Stimulated activated CD4-positive, alpha-beta T cell treated with anti-CD3 and anti-CD28 coated beads, TNF-alpha, amount 100 ng/mL, for 24 hours (primary cell): ENCODE data around the gene TNS1.
A peak's percentile ranks its signal among the peaks of the same experiment; 100 is the strongest.
"Not testable (repeated sequence)": the region's sequence is repeated elsewhere in the genome, so short reads cannot be mapped to it uniquely, and the experiment has no call there.

Experiments used
- DNase-seq, 3 experiments: peaks; one replicate each; pipeline ENCODE4 v3.0.0-alpha.2; 2020; ENCODE audit warnings: low read depth in 3 of 3

The TNS1 gene

DNA sequence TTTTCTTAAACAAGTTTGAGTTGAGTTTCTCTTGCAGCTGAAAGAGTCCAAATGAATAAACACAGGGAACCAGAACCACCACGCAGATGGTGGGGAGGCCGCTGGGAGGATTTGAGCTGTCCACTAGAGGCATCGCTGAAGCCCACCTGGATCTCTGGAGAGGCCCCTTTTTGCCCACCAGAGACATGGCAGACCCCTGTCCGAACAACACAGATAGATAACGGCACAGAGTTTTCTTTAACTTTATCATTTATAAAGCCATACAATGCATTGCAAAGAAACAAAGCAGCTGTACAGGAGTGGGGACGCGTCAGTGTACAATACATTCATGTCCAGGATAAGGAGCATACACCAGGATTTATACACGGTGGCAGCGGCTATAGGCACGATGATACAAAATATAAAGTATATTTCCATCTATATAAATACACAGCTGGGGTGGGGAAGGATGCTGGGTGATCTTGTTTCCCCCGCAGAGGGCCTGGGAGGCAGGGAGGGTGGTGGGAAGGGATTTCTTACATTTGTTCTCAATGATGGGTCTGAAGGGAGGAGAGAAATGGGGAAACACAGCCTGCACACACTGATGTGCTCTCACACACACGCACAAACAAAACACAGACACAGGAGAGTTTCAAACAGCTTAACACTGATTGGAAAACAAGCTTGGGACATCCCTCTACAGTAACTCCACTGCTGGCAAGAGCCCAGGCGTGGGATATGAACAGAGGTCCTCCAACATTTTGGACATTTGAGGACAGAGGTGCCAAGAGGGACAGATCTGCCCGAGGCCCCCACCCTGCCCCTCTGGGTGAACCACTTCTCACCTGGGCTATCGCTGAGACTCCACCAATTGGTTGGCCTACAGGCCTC, 203.0 kb downstream of the TNS1 start:
- no peak for DNase-seq

DNA sequence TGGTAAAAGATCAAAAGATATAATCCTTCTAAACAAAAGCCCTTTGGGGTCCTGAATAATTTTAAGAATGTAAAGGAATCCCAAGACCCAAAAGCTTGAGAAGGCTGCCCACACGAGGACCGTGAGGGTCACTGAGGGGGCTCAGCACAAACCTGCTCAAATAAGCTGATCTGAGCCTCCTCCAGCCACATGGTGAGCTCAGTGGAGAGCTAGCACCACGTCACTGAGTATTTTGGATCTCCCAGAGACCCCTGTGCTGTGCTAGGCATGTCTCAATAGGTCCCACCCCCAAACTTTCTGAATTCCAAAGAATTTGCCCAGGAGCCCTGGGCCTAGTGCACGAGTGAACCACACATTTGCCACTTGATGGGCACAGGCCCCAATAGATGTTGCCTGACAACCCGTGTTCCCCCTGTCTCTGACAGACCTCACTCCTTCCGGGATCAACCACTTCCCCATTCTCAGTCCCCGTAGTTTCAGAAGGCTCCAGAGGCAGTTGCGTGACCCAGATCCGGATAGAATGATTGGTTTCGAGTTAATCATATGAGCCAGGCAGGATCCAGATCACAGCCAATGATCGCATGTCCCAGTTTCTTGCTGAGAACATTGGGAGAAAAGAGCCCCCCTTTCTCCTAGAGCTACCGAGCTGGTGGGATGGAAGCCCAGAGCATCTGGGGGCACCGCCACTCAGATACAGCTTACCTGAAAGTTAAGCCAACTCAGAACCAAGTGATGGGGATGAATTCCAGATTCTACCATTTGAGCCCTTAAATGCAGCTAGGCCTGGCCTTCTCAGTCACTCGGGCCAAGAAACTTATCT, 203.8 kb downstream of the TNS1 start:
- no peak for DNase-seq

DNA sequence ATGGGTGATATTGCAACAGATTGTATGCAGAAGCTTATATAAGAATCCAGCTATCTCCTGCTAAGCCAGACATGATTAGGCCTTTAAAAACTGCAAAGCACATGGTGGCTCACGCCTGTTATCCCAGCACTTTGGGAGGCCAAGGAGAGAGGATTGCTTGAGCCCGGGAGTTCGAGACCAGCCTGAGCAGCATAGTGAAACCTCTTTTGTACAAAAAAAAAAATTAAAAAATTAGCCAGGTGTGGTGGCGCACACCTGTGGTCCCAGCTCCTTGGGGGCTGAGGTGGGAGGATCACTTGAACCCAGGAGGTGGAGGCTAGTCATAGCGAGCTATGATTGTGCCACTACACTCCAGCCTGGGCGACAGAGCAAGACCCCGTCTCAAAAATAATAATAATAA, 204.6 kb downstream of the TNS1 start:
- no peak for DNase-seq

DNA sequence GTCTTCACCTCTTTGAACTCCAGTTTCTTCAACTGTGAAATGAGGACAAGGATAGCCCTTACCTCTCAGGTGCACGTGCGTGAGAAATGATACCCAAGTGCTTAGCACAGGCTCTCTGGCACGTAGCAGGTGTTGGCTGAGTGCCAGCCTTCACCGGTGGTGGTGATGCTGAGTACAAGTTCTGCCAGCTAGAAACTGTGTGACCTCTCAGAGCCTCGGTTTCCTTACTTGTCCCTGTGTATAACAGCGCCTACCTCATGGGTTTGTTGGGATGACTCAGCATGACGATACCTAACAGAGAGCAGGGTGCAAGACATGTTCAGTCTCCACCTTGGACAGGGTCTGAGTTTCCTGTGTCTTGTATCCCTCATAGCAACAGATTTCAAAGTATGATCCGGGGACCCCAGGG, 205.1 kb downstream of the TNS1 start:
- no peak for DNase-seq

DNA sequence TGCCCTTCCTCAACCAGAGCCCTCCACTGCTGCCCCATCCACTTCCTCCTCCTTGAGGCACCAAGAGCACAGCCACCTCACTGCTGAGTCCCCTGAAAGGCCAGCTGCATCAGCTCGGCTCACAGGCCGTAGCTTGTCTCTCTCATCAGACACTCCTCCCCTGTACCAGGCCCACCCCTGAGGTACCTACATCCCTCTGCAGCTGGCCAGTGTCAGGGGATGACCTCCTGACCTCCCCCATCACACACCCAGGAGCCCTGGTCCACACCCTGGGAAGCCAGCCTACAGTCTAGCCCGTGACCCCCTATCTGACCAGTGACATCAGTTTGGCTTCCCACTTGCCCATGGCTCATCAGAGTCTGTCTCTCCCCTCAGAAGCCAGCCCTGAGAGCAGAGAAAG, 205.6 kb downstream of the TNS1 start:
- no peak for DNase-seq

DNA sequence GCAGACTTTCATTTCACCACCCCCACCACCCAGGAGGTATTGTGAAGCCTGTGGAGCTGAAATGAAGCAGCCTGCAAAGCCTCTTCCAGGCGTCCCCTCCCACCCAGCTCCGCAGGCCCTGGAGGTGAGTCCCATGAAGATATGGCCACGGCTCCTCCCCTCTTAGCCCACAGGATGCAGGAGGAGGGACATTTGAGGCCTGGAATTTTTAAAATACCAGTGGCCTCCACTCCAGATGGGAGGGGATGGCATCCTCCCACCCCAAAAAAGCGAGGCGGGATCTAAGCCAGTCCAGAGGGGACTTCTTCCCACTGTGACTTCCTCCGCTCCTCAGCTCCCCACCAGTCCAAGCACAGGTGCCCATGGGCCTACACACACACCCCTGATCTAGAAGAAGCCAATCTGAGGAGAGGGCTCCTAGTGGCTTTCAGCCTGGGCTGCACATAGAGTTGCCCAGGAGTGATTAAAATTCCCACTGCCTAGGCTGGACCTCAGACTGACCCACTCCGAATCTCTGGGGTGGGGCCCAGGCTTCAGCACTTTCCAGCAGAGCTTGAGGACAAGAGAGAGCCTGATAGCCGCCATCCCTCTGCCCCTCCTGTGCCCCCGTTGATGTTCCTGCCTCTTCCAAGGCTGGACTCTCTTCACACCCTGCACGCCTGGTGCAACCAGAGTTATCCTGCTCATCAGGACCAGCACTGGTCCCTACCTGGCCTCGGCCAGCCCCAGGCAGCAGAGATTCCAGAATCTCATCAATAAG, 206.9 kb downstream of the TNS1 start:
- no peak for DNase-seq

DNA sequence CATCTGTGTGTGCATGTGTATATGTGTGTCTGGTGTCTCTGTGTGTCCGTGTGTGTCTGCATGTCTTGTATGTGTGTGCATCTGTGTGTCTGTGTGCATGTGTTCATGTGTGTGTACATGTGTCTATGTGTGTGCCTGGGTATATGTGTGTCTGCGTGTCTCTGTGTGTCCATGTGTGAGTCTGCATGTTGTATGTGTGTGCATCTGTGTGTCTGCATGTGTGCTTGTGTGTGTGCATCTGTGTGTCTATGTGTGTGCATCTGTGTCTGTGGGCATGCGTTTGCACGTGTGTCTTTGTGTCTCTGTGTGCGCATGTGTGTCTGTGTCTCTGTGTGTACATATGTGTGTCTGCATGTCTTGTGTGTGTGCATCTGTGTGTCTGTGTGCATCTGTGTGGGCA, 207.7 kb downstream of the TNS1 start:
- no peak for DNase-seq

DNA sequence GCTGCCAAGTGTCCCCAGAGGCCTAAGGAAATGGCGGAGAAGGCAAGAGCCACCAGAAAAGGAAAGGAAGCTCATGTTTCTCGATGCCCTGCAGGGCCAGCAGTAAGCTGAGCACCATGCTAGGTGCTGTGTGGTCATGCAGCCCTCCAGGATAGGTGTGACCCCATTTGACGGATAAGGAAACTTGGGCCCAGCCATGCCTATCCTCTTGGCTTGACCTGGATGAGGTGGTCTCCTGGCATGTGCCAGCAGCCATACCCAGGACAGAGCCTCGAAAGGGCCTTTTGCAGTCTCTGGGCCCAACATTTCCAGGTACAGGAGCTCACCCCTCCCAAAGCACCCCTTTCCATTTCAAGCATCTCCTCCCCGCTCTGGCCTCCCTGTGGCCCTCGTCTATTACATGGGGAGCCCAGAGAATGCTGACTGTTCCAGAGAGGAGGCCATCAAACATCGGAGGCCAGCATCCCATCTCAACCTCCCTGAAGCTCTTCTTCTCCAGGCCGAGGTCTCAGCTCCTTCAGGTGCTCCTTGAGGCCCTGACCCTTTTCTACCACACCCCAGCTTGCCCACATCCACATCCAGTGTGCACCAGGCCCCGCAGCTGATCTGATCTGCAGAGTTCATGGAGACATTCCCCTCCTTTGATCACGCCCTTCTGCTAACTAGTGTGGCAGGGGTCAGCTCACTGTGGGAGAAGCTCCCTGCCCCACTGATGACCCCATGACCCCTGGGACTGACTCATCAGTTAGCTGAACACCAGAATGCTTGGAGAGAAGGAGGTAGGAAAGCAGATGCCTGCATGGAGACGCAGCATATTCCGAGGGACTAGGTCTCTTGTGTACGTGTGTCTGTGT, 208.4 kb downstream of the TNS1 start:
- DNase-seq = no peak

DNA sequence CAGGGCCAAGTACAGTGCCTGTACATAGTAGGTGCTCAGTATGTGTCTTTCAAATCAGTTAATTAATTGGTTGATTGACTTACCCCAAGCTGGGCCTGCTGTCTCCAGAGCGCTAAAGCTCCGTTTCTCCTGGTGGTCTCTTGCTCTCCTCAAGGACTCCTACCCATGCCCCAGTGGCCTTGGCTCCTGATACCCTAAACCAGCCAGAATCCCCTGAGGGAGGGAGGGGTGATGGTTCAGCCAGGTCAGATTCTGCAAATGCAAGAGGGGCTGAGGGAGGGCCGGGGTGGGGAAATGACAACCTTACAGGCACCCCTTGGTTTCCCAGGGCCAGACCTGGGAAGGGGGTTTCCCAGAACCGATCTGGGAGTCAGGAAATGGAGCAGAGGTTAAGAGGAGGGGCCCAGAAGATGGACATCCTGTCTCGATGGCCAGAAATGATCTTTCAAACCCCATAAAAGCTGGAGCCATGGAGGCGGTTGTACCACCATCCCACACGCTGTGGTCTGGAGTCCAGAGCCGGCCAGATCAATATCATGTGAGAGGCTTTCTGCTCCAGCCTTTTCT, 209.1 kb downstream of the TNS1 start:
- no peak for DNase-seq

DNA sequence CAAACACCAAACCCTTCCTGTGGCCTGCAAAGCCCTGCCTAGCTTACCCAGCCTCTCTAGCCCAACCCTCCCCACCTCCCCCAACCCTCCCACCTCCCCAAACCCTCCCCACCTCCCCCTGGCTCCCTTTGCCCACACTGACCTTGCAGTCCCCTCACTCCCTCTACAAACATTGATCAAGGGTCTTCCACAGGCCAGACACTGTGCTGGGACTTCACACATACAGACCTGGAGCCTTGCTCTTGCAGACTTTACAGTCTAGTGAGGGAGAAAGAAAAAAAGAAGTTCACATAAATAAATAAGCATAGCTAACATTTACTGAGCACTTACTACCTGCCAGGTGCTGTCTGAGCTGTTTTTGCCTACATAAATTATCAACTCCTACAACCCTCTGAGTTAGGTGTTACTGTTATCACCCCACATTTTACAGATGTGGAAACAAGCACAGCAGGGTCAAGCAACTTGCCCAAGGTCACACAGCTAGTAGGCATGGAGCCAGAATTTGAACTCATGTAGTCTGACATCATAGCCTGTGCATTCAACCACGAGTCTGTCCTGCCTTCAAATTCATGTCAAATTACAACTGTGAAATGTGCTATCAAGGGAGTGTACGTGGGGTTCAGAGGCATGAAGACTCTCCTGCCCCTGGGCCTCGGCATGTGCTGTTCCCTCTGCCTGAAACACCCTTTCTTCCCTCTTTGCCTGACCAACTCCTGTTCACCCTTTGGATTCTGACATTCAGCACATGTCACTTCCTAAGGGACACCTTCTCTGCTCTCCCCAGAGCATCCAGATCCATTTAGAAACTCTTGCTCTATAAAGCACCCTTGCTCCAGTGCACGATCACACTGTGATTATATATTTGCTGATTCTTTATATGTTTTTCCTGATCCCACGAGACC, 209.9 kb downstream of the TNS1 start:
- DNase-seq = no peak

DNA sequence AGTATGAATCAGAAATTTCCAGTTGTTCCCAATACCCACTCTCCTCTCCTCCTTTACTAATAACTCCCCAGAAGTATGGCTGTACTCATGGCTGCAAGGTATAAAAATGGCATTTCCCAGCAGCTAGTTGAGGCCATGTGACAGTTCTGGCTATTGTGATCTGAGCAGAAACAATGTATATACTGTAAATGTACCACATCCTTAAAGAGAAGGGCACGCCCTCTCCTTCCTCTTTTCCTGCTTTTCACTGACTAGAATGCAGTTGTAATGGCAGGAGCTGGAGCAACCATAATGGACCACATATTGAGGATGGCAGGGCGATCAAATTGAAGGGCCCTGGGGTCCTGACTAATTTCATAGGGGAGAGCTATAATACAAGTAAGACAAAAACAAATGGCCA, 211.2 kb downstream of the TNS1 start:
- DNase-seq = no peak

DNA sequence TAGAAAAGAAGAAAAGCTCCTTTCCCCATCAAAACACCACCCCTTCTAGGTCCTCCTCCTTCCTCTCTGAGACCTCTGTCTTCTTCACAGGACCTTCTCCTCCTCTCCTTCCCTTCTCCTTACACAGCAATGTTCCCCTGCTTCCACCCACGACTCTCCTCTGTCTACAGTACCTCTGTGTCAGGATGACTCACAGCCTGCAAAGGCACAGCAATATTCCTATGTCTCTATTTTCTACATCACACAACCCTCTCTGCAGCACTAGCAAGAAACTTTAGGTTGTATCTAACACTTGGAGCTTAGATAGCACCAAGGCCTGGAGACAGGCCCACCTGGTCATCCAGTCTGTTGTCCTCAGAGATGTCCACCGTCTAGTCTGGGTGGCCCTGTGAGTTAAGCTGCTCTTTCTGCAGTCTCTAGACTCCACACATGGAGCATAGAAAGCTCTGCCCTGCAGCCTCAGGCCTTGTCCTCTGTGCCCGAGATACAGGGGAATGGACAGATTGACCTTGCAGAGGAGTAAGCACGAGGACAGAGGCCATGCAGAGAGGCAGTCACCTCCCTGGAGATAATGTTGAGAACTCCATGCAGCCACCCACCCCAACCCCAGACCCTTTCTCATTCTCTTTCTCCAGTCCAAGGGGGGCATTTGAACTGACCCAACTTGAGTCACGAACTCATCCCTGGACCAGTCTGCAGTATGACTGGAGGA, 212.0 kb downstream of the TNS1 start:
- DNase-seq = no peak

DNA sequence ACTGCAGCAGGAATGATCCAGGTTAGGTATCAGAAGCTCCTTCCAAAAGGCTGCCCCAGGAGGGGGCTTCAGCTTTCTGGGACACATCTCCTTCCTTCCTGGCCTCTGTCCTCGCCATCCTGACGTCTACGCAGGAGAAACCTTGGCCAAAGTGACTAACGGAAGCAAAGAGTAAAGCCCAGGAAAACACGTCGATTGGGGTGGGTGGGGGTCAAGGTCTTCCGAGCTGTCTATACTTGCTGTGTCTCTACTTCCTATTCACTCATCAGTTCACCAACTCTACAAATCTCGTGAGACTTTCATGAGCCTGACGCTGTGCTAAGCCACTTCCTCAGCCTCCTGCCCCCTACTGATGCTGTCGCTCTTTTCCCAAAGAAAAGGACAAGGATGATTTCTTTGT, 212.6 kb downstream of the TNS1 start:
- DNase-seq = no peak

DNA sequence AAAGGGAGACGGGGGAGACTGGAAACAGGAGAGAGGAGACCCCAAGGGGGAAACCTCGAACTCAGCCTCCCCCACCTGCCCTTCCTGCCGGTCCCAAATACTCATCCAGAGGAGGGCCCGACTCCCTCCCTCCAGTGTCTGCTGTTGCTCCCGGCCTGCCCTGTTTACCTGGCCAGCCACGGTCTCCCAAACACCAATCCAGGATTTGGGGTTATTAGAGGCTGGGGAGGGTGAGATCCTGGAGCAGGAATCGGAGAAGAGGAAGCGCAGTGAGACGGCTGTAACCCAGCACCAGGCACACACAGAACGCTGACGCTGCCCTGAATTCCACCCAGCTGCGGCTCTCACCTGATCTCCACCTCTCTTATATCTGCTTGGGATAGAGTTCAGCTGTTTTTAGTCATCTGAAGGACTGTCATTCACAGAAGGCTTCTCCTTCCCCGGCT, 213.0 kb downstream of the TNS1 start:
- DNase-seq = no peak

DNA sequence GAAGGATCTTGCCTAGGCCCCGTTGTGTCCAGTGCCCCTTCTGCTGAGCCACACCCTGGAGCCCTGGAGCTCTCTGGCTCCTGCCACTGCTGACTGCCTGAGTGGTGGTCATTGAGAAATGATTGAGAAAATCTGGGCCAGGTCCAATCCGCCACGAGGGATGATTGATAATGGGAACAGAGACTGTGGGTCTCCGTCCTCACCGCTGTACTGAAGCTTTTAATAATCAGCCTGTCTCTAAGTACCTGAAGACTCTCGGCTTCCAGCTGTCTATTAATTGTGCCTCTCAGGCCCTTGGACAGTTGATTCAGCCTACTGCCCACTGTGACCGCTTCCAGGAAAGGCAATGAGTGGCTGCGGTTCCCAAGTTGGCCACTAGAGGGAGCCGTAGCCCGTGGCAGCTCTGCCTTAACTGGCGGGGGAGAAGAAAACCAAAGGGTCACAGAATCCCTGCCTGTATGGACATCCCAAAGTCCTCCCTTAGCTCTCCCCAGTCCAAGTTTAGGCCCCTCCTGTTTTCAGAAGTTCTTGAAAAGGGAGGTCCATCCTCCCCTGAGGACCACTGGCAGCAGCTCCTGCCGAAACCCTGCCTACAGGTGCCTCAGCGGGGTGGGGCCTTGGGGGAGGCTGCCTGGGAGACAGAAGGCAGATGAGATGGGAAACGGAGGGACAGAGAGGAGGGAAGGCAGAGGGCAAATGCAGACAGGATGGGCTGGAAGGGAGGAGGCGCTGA, 213.6 kb downstream of the TNS1 start:
- DNase-seq = peak; percentile 51 to 73 (median 57)

DNA sequence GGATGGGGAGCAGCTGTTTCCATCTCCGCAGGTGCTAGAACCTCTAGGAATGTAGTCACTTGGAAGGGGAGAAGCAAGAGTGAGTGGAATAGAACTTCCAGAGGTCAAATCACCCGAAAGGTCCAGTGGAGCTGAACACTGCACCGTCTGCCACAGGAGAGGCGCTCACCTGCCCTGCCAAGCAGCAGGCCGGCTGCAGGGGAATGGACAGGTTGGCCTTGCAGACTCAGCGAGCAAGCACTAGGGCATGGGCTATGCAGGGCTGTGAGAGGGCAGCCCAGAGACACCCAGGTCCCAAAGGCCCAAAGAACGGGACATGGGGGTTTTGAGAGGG, 214.2 kb downstream of the TNS1 start:
- DNase-seq = no peak

DNA sequence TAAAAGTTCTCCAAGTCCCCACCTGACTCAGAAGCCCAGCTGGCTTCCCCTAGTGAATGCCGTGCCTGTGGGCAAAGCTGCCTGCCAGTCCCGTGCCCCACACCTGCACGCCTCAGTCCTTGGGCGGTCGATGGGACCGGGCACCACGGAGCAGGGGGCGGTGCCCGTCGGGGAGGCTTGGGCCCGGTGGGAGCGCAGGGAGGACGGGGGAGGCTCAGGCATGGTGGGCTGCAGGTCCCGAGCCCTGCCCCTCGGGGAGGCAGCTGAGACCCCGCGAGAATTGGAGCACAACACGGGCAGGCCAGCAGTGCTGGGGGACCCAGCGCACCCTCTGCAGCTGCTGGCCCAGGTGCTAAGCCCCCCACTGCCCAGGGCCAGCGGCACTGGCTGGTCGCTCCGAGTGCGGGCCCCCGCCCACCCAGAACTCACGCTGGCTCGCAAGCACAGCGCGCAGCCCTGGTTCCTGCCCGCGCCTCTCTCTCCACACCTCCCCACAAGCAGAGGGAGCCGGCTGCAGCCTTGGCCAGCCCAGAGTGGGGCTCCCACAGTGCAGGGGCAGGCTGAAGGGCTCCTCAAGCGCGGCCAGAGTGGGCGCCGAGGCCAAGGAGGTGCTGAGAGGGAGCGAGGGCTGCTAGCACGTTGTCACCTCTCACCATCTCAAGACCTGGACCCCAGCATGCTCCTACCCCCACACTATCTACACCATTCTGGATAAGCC, 215.5 kb downstream of the TNS1 start:
- DNase-seq = no peak

DNA sequence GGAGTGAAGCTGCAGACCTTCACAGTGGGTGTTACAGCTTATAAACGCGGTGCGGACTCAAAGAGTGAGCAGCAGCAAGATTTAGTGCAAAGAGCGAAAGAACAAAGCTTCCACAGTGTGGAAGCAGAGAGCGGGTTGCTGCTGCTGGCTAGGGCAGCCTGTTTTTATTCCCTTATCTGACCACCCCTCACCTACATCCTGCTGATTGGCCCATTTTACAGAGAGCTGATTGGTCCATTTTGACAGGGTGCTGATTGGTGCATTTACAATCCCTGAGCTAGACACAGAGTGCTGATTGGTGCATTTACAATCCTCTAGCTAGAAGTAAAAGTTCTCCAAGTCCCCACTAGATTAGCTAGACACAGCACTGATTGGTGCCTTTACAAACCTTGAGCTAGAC, 216.2 kb downstream of the TNS1 start:
- not testable (repeated sequence) for DNase-seq
